D721Med (cell line): Measurements from ENCODE around the gene CTNNA3.

ENCODE experiments used
- DNase-seq: peaks from one replicate; pipeline ENCODE4 v3.0.0; 2011; ENCODE audit warnings: low spot score; ENCODE audit not compliant: insufficient read length
- FAIRE-seq: peaks from 2 replicates; lab custom pipeline; 2011; peaks lifted over from hg19 to GRCh38; lab: Jason Lieb, UNC
- CTCF ChIP-seq: IDR thresholded peaks from 2 replicates; pipeline ENCODE4 v1.5.1; 2012; ENCODE audit warnings: mild to moderate bottlenecking, control low read depth; ENCODE audit not compliant: insufficient read depth; ENCODE audit errors: missing control alignments

Gene CTNNA3

GRCh38 chr10:66008221-66008620 lies 1687.8 kb downstream of the CTNNA3 start:
- no peak for FAIRE-seq
- no peak for DNase-seq
- no peak for TF ChIP-seq CTCF

- no peak for FAIRE-seq
- DNase-seq, result no peak
- no peak for TF ChIP-seq CTCF
These were observed 1689.6 kb downstream of the CTNNA3 start for GRCh38 chr10:66006411-66006810.

GRCh38 chr10:65993451-65993850 lies 1702.5 kb downstream of the CTNNA3 start:
- FAIRE-seq (no peak), DNase-seq (no peak)

GRCh38 chr10:65968871-65969270 lies 1727.1 kb downstream of the CTNNA3 start:
- no peak for TF ChIP-seq CTCF
- DNase-seq (no peak), FAIRE-seq (no peak)

More at GRCh38 chr10:65993451-65993850, 1702.5 kb downstream of the CTNNA3 start:
- TF ChIP-seq CTCF, result no peak

- FAIRE-seq (no peak), DNase-seq (no peak)
- TF ChIP-seq CTCF, result no peak
These were observed 1727.6 kb downstream of the CTNNA3 start for GRCh38 chr10:65968437-65968836.

- DNase-seq (no peak), FAIRE-seq (no peak)
- TF ChIP-seq CTCF, result no peak
These were observed 1731.8 kb downstream of the CTNNA3 start for GRCh38 chr10:65964205-65964604.

GRCh38 chr10:65952086-65952485 lies 1743.9 kb downstream of the CTNNA3 start:
- DNase-seq (no peak), FAIRE-seq (no peak)
- TF ChIP-seq CTCF, result no peak
